WTC11 (cell line): ENCODE data around the gene FSTL1. TPM values are rescaled to one million over a fixed set of nuclear protein-coding genes. Genes with fewer than 3 reads are reported as not detected.

Source experiments
- ATAC-seq: fragments of 200-7000 bp; cut with Tn5 transposase; 2 replicates; pipeline ENCODE4 v1.10.0; 2021; ENCODE audit warnings: mild to moderate bottlenecking, moderate library complexity
- CTCF ChIA-PET: fragments of 300-600 bp; sonication (Branson Sonifier 250); formaldehyde crosslinking; loops from one replicate; lab custom pipeline; 2021; ENCODE audit warnings: antibody characterized with exemption; lab: Charles Lee
- POLR2A ChIA-PET: fragments of 350-600 bp; sonication (Branson Sonifier 250); formaldehyde crosslinking; loops from one replicate; lab custom pipeline; 2021; ENCODE audit warnings: antibody characterized with exemption; lab: Charles Lee
- DNase-seq: peaks from one replicate; pipeline ENCODE4 v3.0.0; 2021; ENCODE audit warnings: low spot score
- H3K27ac Mint-ChIP-seq: 2 replicates; pipeline ENCODE4 v1.8.0; 2021; ENCODE audit warnings: mixed read lengths
- H3K27me3 Mint-ChIP-seq: 2 replicates; pipeline ENCODE4 v1.8.0; 2021; ENCODE audit warnings: low read depth, mild to moderate bottlenecking, moderate library complexity, mixed read lengths
- H3K36me3 Mint-ChIP-seq: 2 replicates; pipeline ENCODE4 v1.8.0; 2021; ENCODE audit warnings: mixed read lengths
- H3K4me1 Mint-ChIP-seq: 2 replicates; pipeline ENCODE4 v1.8.0; 2022; ENCODE audit warnings: mixed read lengths
- H3K4me3 Mint-ChIP-seq: 2 replicates; pipeline ENCODE4 v1.8.0; 2021; ENCODE audit warnings: mild to moderate bottlenecking, moderate library complexity, mixed read lengths
- H3K9me3 Mint-ChIP-seq: 2 replicates; pipeline ENCODE4 v1.8.0; 2021; ENCODE audit warnings: mixed read lengths
- ELF4 ChIP-seq: sonication (generic); formaldehyde crosslinking; IDR thresholded peaks from 2 replicates; pipeline ENCODE4 v1.8.1; 2022; ENCODE audit warnings: low read depth, mild to moderate bottlenecking, moderate library complexity, missing genetic modification reagents
- ETV6 ChIP-seq: sonication (generic); formaldehyde crosslinking; IDR thresholded peaks from 2 replicates; pipeline ENCODE4 v1.8.1; 2022; ENCODE audit warnings: mild to moderate bottlenecking, missing genetic modification reagents
- GABPB1 ChIP-seq: sonication (generic); formaldehyde crosslinking; IDR thresholded peaks from 2 replicates; pipeline ENCODE4 v1.8.1; 2023; ENCODE audit warnings: mild to moderate bottlenecking, missing genetic modification reagents
- HMGA2 ChIP-seq: fragments of 250-450 bp; sonication (Bioruptor Pico); IDR thresholded peaks from 2 replicates; pipeline ENCODE4 v1.4.0; 2021; ENCODE audit warnings: mild to moderate bottlenecking, moderate library complexity
- KAT7 ChIP-seq: sonication (generic); formaldehyde crosslinking; IDR thresholded peaks from 2 replicates; pipeline ENCODE4 v1.8.1; 2023; ENCODE audit warnings: missing genetic modification reagents, mild to moderate bottlenecking, borderline replicate concordance
- NR2C2 ChIP-seq: sonication (generic); formaldehyde crosslinking; IDR thresholded peaks from 2 replicates; pipeline ENCODE4 v1.8.0; 2022; ENCODE audit warnings: mild to moderate bottlenecking, missing genetic modification reagents
- PRRX2 ChIP-seq: fragments of 250-450 bp; sonication (Bioruptor Pico); IDR thresholded peaks from 2 replicates; pipeline ENCODE4 v1.8.0; 2021; ENCODE audit warnings: mild to moderate bottlenecking
- SP1 ChIP-seq: sonication (generic); formaldehyde crosslinking; conservative IDR thresholded peaks from 2 replicates; pipeline ENCODE4 v1.8.1; 2022; ENCODE audit warnings: missing genetic modification reagents
- TEAD4 ChIP-seq: sonication (generic); formaldehyde crosslinking; IDR thresholded peaks from 2 replicates; pipeline ENCODE4 v1.8.0; 2022; ENCODE audit warnings: mild to moderate bottlenecking, missing genetic modification reagents
- ZBTB21 ChIP-seq: sonication (generic); formaldehyde crosslinking; IDR thresholded peaks from 2 replicates; pipeline ENCODE4 v1.8.1; 2023; ENCODE audit warnings: mild to moderate bottlenecking, missing genetic modification reagents, borderline replicate concordance
- ZNF396 ChIP-seq: fragments of 250-450 bp; sonication (Bioruptor Pico); IDR thresholded peaks from 2 replicates; pipeline ENCODE4 v1.8.0; 2021; ENCODE audit warnings: mild to moderate bottlenecking, moderate library complexity, borderline replicate concordance
- ZNF423 ChIP-seq: fragments of 250-450 bp; sonication (Bioruptor Pico); IDR thresholded peaks from 2 replicates; pipeline ENCODE4 v2.1.2; 2022; ENCODE audit warnings: mild to moderate bottlenecking, moderate library complexity
- ZNF671 ChIP-seq: fragments of 250-450 bp; sonication (Bioruptor Pico); IDR thresholded peaks from 2 replicates; pipeline ENCODE4 v1.8.0; 2021; ENCODE audit warnings: mild to moderate bottlenecking
- total RNA-seq: library from RNA; stranded (reverse); gene quantifications from 3 replicates; pipeline ENCODE4 v1.2.3, GENCODE V29; 2021
- TF ChIP-seq, protein P1 (sequence below): sonication (generic); formaldehyde crosslinking; IDR thresholded peaks from 2 replicates; pipeline ENCODE4 v1.8.0; 2023; ENCODE audit warnings: mild to moderate bottlenecking, missing genetic modification reagents
- TF ChIP-seq, protein P2 (sequence below): sonication (generic); formaldehyde crosslinking; conservative IDR thresholded peaks from 2 replicates; pipeline ENCODE4 v1.8.1; 2022; ENCODE audit warnings: mild to moderate bottlenecking, missing genetic modification reagents
- TF ChIP-seq, protein P3 (sequence below): sonication (generic); formaldehyde crosslinking; IDR thresholded peaks from 2 replicates; pipeline ENCODE4 v1.8.1; 2022; ENCODE audit warnings: low read depth, missing genetic modification reagents, borderline replicate concordance
- TF ChIP-seq, protein P4 (sequence below): sonication (generic); formaldehyde crosslinking; IDR thresholded peaks from 2 replicates; pipeline ENCODE4 v1.8.0; 2022; ENCODE audit warnings: missing genetic modification reagents
- TF ChIP-seq, protein P5 (sequence below): fragments of 250-450 bp; sonication (Bioruptor Pico); IDR thresholded peaks from 2 replicates; pipeline ENCODE4 v2.1.2; 2022; ENCODE audit warnings: mild to moderate bottlenecking, moderate library complexity
- TF ChIP-seq, protein P6 (sequence below): sonication (generic); formaldehyde crosslinking; IDR thresholded peaks from 2 replicates; pipeline ENCODE4 v1.8.1; 2023; ENCODE audit warnings: mild to moderate bottlenecking, missing genetic modification reagents, moderate library complexity
- TF ChIP-seq, protein P7 (sequence below): sonication (generic); formaldehyde crosslinking; IDR thresholded peaks from 2 replicates; pipeline ENCODE4 v1.8.0; 2022; ENCODE audit warnings: mild to moderate bottlenecking, missing genetic modification reagents

The FSTL1 gene
- total RNA-seq, 1 experiment from 2014 or later, result 271 TPM

DNA sequence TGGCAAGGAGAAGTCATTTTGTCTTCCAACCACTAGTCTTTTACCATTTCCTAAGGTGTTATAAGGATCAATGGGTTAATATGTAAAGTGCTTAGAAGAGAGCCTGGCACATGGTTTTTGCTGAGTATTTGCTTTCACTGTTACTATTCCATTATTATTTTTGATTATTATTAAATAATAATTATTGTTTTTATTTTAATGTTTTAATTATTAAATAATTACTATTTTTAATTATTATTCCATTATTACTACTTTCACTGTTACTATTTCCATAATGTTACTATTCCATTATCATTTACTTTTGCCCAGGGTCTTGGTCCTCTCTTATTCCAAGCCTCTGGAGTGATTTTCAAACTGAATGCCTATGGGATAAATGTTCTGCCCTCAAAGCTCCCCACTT lies 48.5 kb downstream of the FSTL1 start:
- Mint-ChIP-seq H3K4me3 (no peak overlapping the region), H3K27me3 (no peaks in the 10 kb centered on the region), H3K9me3 (no peaks in the 10 kb centered on the region), H3K4me1 (no peaks in the 10 kb centered on the region), H3K36me3 (peaks cover 90% of the 10 kb centered on the region), H3K27ac (no peak overlapping the region)
- TF ChIP-seq ZNF671 (CRISPR knock-in tag) (no peak), HMGA2 (CRISPR knock-in tag) (peak; percentile 99), ELF4 (CRISPR knock-in tag) (no peak), KAT7 (CRISPR knock-in tag) (no peak), NR2C2 (no peak)
- TF ChIP-seq, protein P1, sequence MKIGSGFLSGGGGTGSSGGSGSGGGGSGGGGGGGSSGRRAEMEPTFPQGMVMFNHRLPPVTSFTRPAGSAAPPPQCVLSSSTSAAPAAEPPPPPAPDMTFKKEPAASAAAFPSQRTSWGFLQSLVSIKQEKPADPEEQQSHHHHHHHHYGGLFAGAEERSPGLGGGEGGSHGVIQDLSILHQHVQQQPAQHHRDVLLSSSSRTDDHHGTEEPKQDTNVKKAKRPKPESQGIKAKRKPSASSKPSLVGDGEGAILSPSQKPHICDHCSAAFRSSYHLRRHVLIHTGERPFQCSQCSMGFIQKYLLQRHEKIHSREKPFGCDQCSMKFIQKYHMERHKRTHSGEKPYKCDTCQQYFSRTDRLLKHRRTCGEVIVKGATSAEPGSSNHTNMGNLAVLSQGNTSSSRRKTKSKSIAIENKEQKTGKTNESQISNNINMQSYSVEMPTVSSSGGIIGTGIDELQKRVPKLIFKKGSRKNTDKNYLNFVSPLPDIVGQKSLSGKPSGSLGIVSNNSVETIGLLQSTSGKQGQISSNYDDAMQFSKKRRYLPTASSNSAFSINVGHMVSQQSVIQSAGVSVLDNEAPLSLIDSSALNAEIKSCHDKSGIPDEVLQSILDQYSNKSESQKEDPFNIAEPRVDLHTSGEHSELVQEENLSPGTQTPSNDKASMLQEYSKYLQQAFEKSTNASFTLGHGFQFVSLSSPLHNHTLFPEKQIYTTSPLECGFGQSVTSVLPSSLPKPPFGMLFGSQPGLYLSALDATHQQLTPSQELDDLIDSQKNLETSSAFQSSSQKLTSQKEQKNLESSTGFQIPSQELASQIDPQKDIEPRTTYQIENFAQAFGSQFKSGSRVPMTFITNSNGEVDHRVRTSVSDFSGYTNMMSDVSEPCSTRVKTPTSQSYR (CRISPR knock-in tag), result no peak
- POLR2A ChIA-PET, result no interaction called here
- ATAC-seq (no peak), DNase-seq (no peak)
- CTCF ChIA-PET, result no interaction called here

DNA sequence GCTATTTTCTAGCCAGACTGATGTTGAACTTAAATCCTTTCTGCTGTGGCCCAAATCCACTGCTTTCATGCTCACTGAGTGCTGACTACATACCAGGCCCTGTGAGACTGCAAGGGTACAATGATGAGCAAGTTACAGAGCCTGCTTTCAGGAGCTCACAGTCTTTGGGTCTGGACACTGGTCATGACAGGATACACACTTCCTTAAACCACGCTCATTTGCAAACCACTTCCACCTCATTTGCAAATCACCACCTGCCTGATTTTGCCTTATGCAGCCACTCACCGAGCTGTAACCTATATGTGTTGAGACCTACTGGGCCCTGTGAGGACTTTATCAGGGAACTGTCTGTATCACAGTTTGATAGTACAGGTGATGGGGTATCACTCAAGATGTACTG lies 51.4 kb downstream of the FSTL1 start:
- ATAC-seq, result no peak
- ChIA-PET CTCF (interaction anchor here (0.9 kb wide), 1 partner anchor 154 kb away, joined by 4 read pairs; no protein-coding TSS in a partner anchor), POLR2A (no interaction called here)
- Mint-ChIP-seq H3K4me3 (no peak overlapping the region), H3K27me3 (no peaks in the 10 kb centered on the region), H3K4me1 (no peaks in the 10 kb centered on the region), H3K9me3 (no peaks in the 10 kb centered on the region)
- TF ChIP-seq ZBTB21 (CRISPR knock-in tag), result no peak
- TF ChIP-seq, all 79 proteins: peak for 0
- Mint-ChIP-seq H3K36me3 (peaks cover 83% of the 10 kb centered on the region), H3K27ac (no peak overlapping the region)
- DNase-seq, result no peak

DNA sequence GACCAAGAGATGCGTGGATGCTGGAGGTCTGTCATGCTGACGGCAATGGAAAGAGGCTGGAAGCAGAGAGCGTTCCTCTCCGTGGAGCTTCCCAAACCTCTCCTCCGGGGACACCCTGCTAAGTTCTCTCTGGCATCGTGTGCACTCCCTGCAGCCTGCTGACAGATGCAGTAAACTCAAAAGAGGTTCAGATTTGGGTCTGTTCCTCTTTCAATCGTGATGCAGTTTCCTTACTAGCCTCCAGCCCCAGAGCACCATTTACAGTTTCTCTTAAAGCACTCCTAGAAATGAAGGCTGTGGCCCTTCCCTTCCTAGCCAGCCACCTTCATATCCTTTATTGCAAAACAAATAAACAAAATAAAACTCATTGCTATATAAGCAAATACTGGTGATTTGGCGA lies 54.3 kb downstream of the FSTL1 start:
- no peaks in the 10 kb centered on the region for H3K27me3 Mint-ChIP-seq
- no peak overlapping the region for H3K4me3 Mint-ChIP-seq
- H3K36me3 Mint-ChIP-seq, result peaks cover 67% of the 10 kb centered on the region
- H3K9me3 Mint-ChIP-seq, result no peaks in the 10 kb centered on the region
- no peak overlapping the region for H3K27ac Mint-ChIP-seq
- no peak for TF ChIP-seq ELF4 (CRISPR knock-in tag)
- TF ChIP-seq, protein P2, sequence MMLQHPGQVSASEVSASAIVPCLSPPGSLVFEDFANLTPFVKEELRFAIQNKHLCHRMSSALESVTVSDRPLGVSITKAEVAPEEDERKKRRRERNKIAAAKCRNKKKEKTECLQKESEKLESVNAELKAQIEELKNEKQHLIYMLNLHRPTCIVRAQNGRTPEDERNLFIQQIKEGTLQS (CRISPR knock-in tag), result no peak
- TF ChIP-seq, protein P3, sequence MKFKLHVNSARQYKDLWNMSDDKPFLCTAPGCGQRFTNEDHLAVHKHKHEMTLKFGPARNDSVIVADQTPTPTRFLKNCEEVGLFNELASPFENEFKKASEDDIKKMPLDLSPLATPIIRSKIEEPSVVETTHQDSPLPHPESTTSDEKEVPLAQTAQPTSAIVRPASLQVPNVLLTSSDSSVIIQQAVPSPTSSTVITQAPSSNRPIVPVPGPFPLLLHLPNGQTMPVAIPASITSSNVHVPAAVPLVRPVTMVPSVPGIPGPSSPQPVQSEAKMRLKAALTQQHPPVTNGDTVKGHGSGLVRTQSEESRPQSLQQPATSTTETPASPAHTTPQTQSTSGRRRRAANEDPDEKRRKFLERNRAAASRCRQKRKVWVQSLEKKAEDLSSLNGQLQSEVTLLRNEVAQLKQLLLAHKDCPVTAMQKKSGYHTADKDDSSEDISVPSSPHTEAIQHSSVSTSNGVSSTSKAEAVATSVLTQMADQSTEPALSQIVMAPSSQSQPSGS (CRISPR knock-in tag), result no peak
- no peak for TF ChIP-seq ZNF671 (CRISPR knock-in tag)
- TF ChIP-seq, protein P4, sequence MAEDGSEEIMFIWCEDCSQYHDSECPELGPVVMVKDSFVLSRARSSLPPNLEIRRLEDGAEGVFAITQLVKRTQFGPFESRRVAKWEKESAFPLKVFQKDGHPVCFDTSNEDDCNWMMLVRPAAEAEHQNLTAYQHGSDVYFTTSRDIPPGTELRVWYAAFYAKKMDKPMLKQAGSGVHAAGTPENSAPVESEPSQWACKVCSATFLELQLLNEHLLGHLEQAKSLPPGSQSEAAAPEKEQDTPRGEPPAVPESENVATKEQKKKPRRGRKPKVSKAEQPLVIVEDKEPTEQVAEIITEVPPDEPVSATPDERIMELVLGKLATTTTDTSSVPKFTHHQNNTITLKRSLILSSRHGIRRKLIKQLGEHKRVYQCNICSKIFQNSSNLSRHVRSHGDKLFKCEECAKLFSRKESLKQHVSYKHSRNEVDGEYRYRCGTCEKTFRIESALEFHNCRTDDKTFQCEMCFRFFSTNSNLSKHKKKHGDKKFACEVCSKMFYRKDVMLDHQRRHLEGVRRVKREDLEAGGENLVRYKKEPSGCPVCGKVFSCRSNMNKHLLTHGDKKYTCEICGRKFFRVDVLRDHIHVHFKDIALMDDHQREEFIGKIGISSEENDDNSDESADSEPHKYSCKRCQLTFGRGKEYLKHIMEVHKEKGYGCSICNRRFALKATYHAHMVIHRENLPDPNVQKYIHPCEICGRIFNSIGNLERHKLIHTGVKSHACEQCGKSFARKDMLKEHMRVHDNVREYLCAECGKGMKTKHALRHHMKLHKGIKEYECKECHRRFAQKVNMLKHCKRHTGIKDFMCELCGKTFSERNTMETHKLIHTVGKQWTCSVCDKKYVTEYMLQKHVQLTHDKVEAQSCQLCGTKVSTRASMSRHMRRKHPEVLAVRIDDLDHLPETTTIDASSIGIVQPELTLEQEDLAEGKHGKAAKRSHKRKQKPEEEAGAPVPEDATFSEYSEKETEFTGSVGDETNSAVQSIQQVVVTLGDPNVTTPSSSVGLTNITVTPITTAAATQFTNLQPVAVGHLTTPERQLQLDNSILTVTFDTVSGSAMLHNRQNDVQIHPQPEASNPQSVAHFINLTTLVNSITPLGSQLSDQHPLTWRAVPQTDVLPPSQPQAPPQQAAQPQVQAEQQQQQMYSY, result no peak
- no peak for TF ChIP-seq ETV6 (CRISPR knock-in tag)
- no peak for TF ChIP-seq ZNF423 (CRISPR knock-in tag)
- no peak for TF ChIP-seq ZBTB21 (CRISPR knock-in tag)
- TF ChIP-seq PRRX2 (CRISPR knock-in tag), result no peak
- TF ChIP-seq GABPB1, result no peak
- TF ChIP-seq SP1 (CRISPR knock-in tag), result no peak
- TF ChIP-seq ZNF396 (CRISPR knock-in tag), result no peak
- TF ChIP-seq TEAD4 (CRISPR knock-in tag), result no peak
- TF ChIP-seq, protein P5, sequence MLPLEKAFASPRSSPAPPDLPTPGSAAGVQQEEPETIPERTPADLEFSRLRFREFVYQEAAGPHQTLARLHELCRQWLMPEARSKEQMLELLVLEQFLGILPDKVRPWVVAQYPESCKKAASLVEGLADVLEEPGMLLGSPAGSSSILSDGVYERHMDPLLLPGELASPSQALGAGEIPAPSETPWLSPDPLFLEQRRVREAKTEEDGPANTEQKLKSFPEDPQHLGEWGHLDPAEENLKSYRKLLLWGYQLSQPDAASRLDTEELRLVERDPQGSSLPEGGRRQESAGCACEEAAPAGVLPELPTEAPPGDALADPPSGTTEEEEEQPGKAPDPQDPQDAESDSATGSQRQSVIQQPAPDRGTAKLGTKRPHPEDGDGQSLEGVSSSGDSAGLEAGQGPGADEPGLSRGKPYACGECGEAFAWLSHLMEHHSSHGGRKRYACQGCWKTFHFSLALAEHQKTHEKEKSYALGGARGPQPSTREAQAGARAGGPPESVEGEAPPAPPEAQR (CRISPR knock-in tag), result no peak
- TF ChIP-seq, protein P6, sequence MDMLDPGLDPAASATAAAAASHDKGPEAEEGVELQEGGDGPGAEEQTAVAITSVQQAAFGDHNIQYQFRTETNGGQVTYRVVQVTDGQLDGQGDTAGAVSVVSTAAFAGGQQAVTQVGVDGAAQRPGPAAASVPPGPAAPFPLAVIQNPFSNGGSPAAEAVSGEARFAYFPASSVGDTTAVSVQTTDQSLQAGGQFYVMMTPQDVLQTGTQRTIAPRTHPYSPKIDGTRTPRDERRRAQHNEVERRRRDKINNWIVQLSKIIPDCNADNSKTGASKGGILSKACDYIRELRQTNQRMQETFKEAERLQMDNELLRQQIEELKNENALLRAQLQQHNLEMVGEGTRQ (CRISPR knock-in tag), result no peak
- TF ChIP-seq, protein P7, sequence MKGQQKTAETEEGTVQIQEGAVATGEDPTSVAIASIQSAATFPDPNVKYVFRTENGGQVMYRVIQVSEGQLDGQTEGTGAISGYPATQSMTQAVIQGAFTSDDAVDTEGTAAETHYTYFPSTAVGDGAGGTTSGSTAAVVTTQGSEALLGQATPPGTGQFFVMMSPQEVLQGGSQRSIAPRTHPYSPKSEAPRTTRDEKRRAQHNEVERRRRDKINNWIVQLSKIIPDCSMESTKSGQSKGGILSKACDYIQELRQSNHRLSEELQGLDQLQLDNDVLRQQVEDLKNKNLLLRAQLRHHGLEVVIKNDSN, result no peak
- TF ChIP-seq, all 79 proteins: peak for 0
- POLR2A ChIA-PET, result no interaction called here
- CTCF ChIA-PET, result no interaction called here
- ATAC-seq, result no peak
- DNase-seq, result no peak
- H3K4me1 Mint-ChIP-seq, result no peaks in the 10 kb centered on the region
